ENCODE results near the gene PDE10A.

GRCh38 chr6:165298875-165299274 is 364.2 kb downstream of the PDE10A start:
- TF ChIP-seq CTCF (IDR thresholded peaks at IDR 0.05) (no peak), POLR2A (IDR thresholded peaks at IDR 0.05) (no peak)
